Measurements from ENCODE around the gene ATP6V1E1.
"Not testable (repeated sequence)": the region's sequence is repeated elsewhere in the genome, so short reads cannot be mapped to it uniquely, and the experiment has no call there.

The ATP6V1E1 gene

GRCh38 chr22:17628406-17629172 is at the start of gene ATP6V1E1:
TSS of gene ATP6V1E1 (minus strand) at chr22:17628749. CDS start at chr22:17628635, 114 bp downstream.
- peak; percentile 86 for DNase-seq (ENCODE audit: low read depth)

- DNase-seq (ENCODE audit: low read depth), result no peak
Observed at GRCh38 chr22:17675584-17675983, 47.0 kb upstream of the ATP6V1E1 start.

- DNase-seq (ENCODE audit: low read depth), result no peak
Observed at GRCh38 chr22:17674152-17674551, 45.6 kb upstream of the ATP6V1E1 start.

- no peak for DNase-seq (ENCODE audit: low read depth)
Observed at GRCh38 chr22:17672417-17672991, 44.0 kb upstream of the ATP6V1E1 start.

- not testable (repeated sequence) for DNase-seq (ENCODE audit: low read depth)
Observed at GRCh38 chr22:17671521-17672092, 43.1 kb upstream of the ATP6V1E1 start.

GRCh38 chr22:17665854-17666253 is 37.3 kb upstream of the ATP6V1E1 start:
- DNase-seq (ENCODE audit: low read depth), result no peak

GRCh38 chr22:17665248-17665647 is 36.7 kb upstream of the ATP6V1E1 start:
- DNase-seq (ENCODE audit: low read depth), result no peak

GRCh38 chr22:17664414-17665055 is 36.0 kb upstream of the ATP6V1E1 start:
- no peak for DNase-seq (ENCODE audit: low read depth)

GRCh38 chr22:17656870-17657395 is 28.4 kb upstream of the ATP6V1E1 start:
- no peak for DNase-seq (ENCODE audit: low read depth)

- no peak for DNase-seq (ENCODE audit: low read depth)
Observed at GRCh38 chr22:17655289-17655688, 26.7 kb upstream of the ATP6V1E1 start.

- no peak for DNase-seq (ENCODE audit: low read depth)
Observed at GRCh38 chr22:17648569-17648968, 20.0 kb upstream of the ATP6V1E1 start.

GRCh38 chr22:17647991-17648390 is 19.4 kb upstream of the ATP6V1E1 start:
- DNase-seq (ENCODE audit: low read depth), result no peak

- DNase-seq (ENCODE audit: low read depth), result no peak
Observed at GRCh38 chr22:17647452-17647851, 18.9 kb upstream of the ATP6V1E1 start.

- not testable (repeated sequence) for DNase-seq (ENCODE audit: low read depth)
Observed at GRCh38 chr22:17642357-17642756, 13.8 kb upstream of the ATP6V1E1 start.

- DNase-seq (ENCODE audit: low read depth), result no peak
Observed at GRCh38 chr22:17641269-17641668, 12.7 kb upstream of the ATP6V1E1 start.

- DNase-seq (ENCODE audit: low read depth), result peak; percentile 34
Observed at GRCh38 chr22:17639247-17639741, 10.7 kb upstream of the ATP6V1E1 start.

GRCh38 chr22:17638432-17639246 is 10.1 kb upstream of the ATP6V1E1 start, which contains the start of gene BCL2L13:
TSS of gene BCL2L13 (plus strand) at chr22:17638757. CDS start at chr22:17655712, 16,955 bp downstream.
- DNase-seq (ENCODE audit: low read depth), result peak; percentile 44

GRCh38 chr22:17638182-17638431 is 9.6 kb upstream of the ATP6V1E1 start:
- no peak for DNase-seq (ENCODE audit: low read depth)

GRCh38 chr22:17637490-17638181 is 9.1 kb upstream of the ATP6V1E1 start:
- DNase-seq (ENCODE audit: low read depth), result no peak

- not testable (repeated sequence) for DNase-seq (ENCODE audit: low read depth)
Observed at GRCh38 chr22:17636850-17637249, 8.3 kb upstream of the ATP6V1E1 start.

- peak; percentile 37 for DNase-seq (ENCODE audit: low read depth)
Observed at GRCh38 chr22:17634696-17635095, 6.1 kb upstream of the ATP6V1E1 start.
